NCI-H510A treated with DMSO at 0.1 percent for 48 hours (cell line): ENCODE measurements around the gene HCFC2.
"Not testable (repeated sequence)": the region's sequence is repeated elsewhere in the genome, so short reads cannot be mapped to it uniquely, and the experiment has no call there.

Experiments used
- DNase-seq: peaks from one replicate; lab custom pipeline; 2025; lab: John Stamatoyannopoulos, UW

Gene HCFC2

GRCh38 chr12:104064031-104064841 is at the start of gene HCFC2:
Gene HCFC2 (plus strand): TSS chr12:104064531. CDS start chr12:104064561, 30 bp downstream.
- DNase-seq = peak; percentile 74

GRCh38 chr12:104021862-104022261 is 42.5 kb upstream of the HCFC2 start:
- not testable (repeated sequence) for DNase-seq

DNA sequence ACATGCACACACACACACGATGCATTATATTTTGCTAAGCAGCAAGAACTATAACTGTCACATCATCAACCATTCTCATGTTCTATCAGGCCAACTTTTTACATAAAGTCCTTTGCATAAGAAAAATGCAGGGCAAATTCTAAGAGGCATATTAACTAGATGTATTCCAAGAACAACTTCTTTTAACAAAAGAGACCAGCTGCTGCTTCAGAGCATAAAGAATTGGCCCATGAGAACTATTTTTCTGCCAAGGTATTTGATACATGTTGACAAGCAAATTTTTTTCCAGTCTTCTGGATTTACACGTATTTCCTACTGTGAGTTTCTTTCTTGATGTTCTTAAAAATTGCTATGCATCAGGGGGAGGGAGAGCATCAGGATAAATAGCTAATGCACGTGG is 41.5 kb upstream of the HCFC2 start:
- DNase-seq = no peak

DNA sequence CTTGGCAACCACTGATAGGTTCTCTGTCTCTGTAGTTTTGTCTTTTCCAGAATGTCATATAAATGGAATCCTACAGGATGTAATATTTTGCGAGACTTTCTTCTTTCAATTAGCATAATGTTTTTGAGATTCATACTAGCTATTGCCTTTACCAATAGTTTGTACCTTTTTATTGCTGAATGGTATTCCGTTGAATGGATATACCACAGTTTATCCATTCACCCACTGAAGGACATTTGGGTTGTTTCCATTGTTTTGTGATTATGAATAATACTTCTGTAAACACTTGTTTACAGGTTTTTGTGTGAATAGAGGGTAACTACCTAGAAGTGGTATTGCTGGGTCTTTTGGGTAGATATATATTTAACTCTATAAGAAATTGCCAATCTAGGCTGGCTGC is 40.6 kb upstream of the HCFC2 start:
- DNase-seq = no peak

DNA sequence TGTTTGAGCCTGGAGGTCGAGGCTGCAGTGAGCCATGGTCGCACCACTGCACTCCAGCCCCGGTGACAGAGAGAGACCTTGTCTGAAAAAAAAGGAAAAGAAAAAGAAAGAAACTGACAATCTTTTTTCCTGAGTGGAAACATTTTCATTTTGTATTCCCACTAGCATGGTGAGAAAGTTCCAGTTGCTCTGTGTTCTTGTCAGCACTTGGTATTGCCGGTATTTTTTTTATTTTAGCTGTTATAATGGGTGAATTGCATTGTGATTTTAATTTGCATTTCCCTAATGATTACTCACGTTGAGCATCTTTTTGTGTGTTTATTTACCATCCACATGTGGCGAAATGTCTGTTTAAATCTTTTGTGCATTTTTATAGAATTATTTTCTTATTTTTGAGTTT is 40.0 kb upstream of the HCFC2 start:
- no peak for DNase-seq

DNA sequence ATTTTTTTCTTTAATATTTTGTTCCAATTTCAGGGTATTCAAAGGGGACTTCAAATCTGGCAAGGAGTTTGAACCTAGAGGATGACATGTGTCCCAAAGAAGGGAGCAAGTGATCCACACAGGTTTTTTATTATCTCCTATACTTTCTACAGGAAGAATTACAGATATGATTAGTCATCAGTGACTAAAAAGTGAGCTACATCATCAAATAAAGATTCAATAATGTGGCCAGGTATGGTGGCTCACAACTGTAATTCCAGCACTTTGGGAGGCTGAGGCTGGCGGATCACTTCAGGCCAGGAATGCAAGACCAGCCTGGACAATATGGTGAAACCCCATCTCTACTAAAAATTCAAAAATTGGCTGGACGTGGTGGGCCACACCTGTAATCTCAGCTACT is 38.6 kb upstream of the HCFC2 start:
- DNase-seq = no peak

DNA sequence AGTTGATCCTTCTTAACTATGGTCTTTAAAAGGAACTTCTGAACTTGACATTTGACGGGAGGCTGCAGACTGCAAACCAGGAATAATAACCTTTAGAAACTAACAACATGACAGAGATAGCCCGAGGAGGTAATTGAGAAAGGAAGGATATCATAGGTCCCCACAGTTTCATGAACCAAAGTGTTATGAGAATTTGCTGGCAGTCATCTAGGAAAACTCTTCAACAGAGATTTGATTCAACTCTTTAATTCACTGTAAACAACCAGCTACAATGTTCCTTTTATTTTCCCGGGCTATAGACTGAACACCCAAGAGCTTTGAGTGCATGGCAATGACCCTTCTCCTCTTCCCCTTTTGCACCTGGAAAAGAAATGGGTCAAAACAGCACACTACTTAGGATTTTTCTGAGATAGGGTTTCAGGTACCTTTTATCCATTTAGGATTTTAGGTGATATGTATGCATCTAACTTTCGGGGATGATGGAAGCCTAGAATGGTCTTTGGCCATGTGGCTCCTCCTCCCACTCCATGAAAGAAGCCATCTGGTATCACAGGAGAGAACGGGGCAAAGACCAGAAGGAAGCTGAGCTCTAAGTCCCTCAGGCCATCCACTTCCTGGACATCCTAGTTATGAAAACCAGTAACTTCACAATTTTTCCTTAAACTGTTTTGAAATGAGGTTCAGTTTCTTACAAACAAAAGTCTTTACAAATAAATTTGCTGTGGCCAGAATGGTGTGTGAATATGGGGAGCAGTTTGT is 37.3 kb upstream of the HCFC2 start:
- DNase-seq = no peak

- DNase-seq = not testable (repeated sequence)
Observed at GRCh38 chr12:104030596-104030995, 33.7 kb upstream of the HCFC2 start.

DNA sequence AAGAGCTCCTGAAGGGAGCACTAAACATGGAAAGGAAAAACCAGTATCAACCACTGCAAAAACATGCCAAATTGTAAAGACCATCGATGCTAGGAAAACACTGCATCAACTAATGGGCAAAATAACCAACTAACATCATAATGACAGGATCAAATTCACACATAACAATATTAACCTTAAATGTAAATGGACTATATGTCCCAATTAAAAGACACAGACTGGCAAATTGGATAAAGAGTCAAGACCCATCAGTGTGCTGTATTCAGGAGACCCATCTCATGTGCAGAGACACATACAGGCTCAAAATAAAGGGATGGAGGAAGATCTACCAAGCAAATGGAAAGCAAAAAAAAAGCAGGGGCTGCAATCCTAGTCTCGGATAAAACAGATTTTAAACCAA is 28.2 kb upstream of the HCFC2 start:
- DNase-seq = not testable (repeated sequence)

GRCh38 chr12:104039769-104040168 is 24.6 kb upstream of the HCFC2 start:
- DNase-seq = not testable (repeated sequence)

GRCh38 chr12:104042580-104042979 is 21.8 kb upstream of the HCFC2 start:
- no peak for DNase-seq

DNA sequence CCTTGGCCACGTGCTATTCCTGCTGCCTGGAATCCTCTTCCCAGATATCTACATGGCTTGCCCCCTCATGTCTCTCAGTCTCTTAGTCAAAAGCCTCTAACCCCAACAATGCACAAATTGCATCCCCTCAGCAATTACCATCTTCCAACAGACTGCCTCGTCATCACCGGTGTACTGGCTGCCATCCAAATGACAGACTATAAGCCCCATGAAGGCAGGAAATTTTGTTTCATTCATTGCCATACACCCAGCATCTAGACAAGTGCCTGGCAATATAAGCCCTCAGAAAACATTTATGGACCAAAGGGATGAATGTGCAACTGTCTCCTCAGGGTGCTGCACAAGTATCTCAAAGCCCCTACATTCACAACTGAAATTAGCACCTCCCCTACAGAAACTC is 20.2 kb upstream of the HCFC2 start:
- no peak for DNase-seq

DNA sequence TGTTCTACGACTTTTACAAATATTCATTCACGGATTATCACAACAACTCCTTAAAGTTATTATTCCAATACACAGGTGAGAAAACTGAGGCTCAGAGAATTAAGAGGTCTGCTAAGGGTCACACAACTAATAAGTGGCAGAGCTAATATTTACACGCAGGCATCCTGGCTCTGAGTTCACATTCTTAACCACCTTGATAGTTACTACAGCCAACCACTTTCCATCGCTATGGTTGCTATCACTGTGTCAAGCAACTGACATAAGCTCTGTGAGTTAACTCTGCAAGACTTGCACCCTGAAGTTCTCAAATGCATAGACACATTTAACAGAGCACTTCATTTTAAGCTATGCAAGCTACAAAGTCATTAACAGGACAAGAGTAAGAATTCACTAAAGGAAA is 18.0 kb upstream of the HCFC2 start:
- DNase-seq = no peak

DNA sequence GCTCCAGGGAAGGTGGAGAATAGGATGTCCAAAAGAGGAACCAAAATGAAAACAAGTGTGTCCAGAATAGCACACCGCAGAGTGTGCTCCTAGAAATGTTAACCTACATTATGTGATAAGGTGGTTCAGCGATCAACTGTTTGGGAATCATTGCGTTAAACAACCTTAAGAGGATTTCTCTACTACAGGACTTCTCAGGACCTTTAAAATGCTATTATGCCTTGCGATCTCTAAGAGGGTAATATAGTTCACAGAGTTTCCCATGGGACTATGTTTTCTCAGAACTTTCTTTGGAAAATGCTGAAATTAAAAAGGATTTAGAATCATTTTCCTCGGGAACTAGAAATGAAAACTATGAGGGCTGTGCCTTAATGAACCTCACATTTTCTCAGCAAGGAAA is 16.2 kb upstream of the HCFC2 start:
- DNase-seq = no peak

- DNase-seq = no peak
Observed at GRCh38 chr12:104048811-104049210, 15.5 kb upstream of the HCFC2 start.

DNA sequence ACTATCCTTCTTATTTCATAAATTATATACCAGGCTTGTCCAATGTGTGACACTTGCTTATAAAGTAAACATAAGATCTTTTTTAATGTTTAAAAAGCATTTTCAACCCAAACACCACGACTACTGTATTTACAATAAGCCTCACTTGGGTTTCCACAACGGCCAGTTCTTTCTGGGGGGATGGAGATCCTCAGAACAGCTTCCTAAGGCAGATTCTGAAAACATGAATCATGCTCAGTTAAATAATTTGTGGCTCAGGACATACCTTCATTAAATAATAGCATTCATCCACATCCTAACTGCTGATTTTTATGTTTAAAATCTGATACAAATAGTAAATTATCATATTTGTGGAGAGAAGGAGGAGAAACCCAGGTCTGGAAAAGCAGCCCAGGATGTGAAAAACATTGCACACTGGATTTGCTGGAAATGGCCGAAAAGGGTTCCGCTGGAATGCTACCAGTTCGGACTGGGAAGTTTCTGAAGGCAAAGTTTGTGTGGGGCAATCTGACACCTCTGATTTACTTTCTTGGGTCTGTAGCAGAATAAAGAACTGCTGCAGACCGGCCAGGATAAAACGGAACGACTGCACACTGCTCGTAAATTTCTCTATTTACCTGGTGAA is 14.9 kb upstream of the HCFC2 start:
- no peak for DNase-seq

- peak; percentile 41 for DNase-seq
Observed at GRCh38 chr12:104049903-104050356, 14.4 kb upstream of the HCFC2 start, which contains the start of gene GLT8D2. Gene GLT8D2 (minus strand): TSS chr12:104050187. CDS start chr12:104019648, 30,539 bp downstream.

DNA sequence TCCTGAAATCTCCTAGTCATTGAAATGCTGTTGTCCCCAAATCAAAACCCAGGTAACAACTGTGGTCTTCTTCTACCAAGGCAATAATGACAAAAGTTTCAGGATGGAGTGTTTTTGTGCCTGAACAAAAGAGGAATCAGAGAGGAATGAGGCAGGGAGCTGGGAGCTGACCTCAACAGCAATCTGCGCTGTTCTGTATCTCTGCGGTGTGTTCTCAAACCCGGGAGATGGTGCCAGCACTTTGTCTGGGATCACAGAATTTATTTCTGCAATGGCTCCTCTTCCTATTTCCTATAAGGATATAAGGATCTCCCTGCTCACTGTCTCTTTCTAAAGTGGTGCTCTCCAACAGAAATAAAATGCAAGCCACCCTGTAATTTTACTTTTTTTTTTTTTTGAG is 13.9 kb upstream of the HCFC2 start:
- no peak for DNase-seq

- DNase-seq = no peak
Observed at GRCh38 chr12:104054681-104055346, 9.5 kb upstream of the HCFC2 start.

DNA sequence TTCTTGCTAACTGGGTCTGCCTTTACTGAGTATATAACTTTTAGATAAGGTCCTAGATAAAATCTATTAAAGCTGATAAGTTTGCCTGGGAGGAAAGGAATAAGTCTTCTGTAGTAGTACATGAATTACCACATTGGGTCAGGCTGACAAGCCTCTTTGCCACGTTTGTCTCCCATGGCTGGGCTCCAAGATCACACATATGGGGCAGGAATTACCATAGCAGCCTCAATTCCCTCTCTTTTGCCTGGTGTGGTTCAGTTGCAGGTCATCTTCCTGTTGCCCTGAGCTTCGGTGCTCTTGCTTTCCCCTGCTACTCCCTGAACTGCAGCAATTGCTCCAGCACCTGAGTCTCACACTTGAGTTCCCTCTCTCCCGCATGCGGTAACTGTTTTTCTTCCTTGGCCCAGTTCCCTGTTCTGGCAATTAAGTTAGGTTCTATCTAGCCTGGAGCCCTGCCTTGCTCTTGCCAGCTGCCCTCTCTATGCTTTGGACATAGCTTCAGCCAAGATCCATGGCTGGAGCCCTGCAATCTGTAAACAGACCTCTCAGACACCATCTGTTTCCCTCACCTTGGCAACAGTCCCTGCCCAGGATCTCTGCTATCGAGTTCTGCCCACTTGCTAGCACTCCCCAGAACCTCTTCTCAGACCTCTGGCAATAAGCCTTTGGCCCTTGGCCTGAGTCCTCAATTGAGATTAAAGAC is 8.5 kb upstream of the HCFC2 start:
- peak; percentile 74 for DNase-seq

GRCh38 chr12:104056419-104056972 is 7.8 kb upstream of the HCFC2 start:
- DNase-seq = no peak
